HG02763 (cell line): ENCODE data around the gene ENTPD6.

ENCODE experiments used
- ATAC-seq: cut with Tn5 transposase; IDR thresholded peaks from one replicate; pipeline ENCODE4 v1.9.1; 2021; ENCODE audit warnings: mild to moderate bottlenecking, moderate library complexity; ENCODE audit not compliant: unreplicated experiment

ENTPD6 gene

GRCh38 chr20:25275813-25276532, 80.5 kb downstream of the ENTPD6 start:
- no peak for ATAC-seq
